KMS-11 (cell line): ENCODE results near the gene CDC42EP2.

Experiments used
- H2AFZ ChIP-seq: fragments of 200-600 bp; sonication (generic); 2 replicates; pipeline ENCODE4 v1.6.1; 2016; ENCODE audit warnings: antibody characterized with exemption, mixed run types, low read depth
- H3K27ac ChIP-seq: fragments of 200-600 bp; sonication (generic); 2 replicates; pipeline ENCODE4 v1.6.1; 2016; ENCODE audit warnings: mild to moderate bottlenecking, mixed run types
- H3K27me3 ChIP-seq: fragments of 200-600 bp; sonication (generic); 2 replicates; pipeline ENCODE4 v1.6.1; 2017; ENCODE audit warnings: mild to moderate bottlenecking, low read depth, mixed run types, moderate library complexity; ENCODE audit not compliant: insufficient read depth
- H3K36me3 ChIP-seq: fragments of 200-600 bp; sonication (generic); 2 replicates; pipeline ENCODE4 v1.6.1; 2017; ENCODE audit warnings: mild to moderate bottlenecking, mixed run types; ENCODE audit not compliant: insufficient read depth
- H3K4me1 ChIP-seq: fragments of 200-600 bp; sonication (generic); 2 replicates; pipeline ENCODE4 v1.6.1; 2016; ENCODE audit warnings: mild to moderate bottlenecking, low read depth, mixed run types; ENCODE audit not compliant: poor library complexity, severe bottlenecking
- H3K4me2 ChIP-seq: fragments of 200-600 bp; sonication (generic); 2 replicates; pipeline ENCODE4 v1.7.0; 2016; ENCODE audit warnings: mild to moderate bottlenecking, mixed run types
- H3K4me3 ChIP-seq: fragments of 200-600 bp; sonication (generic); IDR thresholded peaks from 2 replicates; pipeline ENCODE4 v1.6.1; 2017; ENCODE audit warnings: low read depth, low read length, mixed read lengths; ENCODE audit not compliant: insufficient read depth
- H3K79me2 ChIP-seq: fragments of 200-600 bp; sonication (generic); 2 replicates; pipeline ENCODE4 v1.6.1; 2016; ENCODE audit warnings: low read depth, mixed run types; ENCODE audit not compliant: insufficient read depth
- H3K9ac ChIP-seq: fragments of 200-600 bp; sonication (generic); 2 replicates; pipeline ENCODE4 v1.6.1; 2016; ENCODE audit warnings: mild to moderate bottlenecking, mixed run types
- H4K20me1 ChIP-seq: fragments of 200-600 bp; sonication (generic); 2 replicates; pipeline ENCODE4 v1.6.1; 2016; ENCODE audit warnings: mild to moderate bottlenecking, mixed run types; ENCODE audit not compliant: insufficient read depth
- TF ChIP-seq, protein P1 (sequence below): fragments of 200-600 bp; sonication (generic); conservative IDR thresholded peaks from 2 replicates; pipeline ENCODE4 v1.6.1; 2017; ENCODE audit warnings: low read depth, mild to moderate bottlenecking, antibody characterized with exemption, low read length, moderate library complexity, mixed read lengths

CDC42EP2 gene

GRCh38 chr11:65308281-65308891, 6.3 kb upstream of the CDC42EP2 start:
- no peak overlapping the region for H3K9ac ChIP-seq
- H3K4me3 ChIP-seq: no peak overlapping the region
- TF ChIP-seq, protein P1, sequence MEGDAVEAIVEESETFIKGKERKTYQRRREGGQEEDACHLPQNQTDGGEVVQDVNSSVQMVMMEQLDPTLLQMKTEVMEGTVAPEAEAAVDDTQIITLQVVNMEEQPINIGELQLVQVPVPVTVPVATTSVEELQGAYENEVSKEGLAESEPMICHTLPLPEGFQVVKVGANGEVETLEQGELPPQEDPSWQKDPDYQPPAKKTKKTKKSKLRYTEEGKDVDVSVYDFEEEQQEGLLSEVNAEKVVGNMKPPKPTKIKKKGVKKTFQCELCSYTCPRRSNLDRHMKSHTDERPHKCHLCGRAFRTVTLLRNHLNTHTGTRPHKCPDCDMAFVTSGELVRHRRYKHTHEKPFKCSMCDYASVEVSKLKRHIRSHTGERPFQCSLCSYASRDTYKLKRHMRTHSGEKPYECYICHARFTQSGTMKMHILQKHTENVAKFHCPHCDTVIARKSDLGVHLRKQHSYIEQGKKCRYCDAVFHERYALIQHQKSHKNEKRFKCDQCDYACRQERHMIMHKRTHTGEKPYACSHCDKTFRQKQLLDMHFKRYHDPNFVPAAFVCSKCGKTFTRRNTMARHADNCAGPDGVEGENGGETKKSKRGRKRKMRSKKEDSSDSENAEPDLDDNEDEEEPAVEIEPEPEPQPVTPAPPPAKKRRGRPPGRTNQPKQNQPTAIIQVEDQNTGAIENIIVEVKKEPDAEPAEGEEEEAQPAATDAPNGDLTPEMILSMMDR: no peak
- H3K4me1 ChIP-seq: peaks cover 10% of the 10 kb centered on the region
- H2AFZ ChIP-seq: no peak overlapping the region
- H3K27me3 ChIP-seq: peaks cover under 1% of the 10 kb centered on the region; the same call in 1 of the 2 replicates
- H3K27ac ChIP-seq: no peak overlapping the region
- no peak overlapping the region for H3K4me2 ChIP-seq
- no peaks in the 10 kb centered on the region for H3K79me2 ChIP-seq
- no peaks in the 10 kb centered on the region for H3K36me3 ChIP-seq
- no peaks in the 10 kb centered on the region for H4K20me1 ChIP-seq

DNA sequence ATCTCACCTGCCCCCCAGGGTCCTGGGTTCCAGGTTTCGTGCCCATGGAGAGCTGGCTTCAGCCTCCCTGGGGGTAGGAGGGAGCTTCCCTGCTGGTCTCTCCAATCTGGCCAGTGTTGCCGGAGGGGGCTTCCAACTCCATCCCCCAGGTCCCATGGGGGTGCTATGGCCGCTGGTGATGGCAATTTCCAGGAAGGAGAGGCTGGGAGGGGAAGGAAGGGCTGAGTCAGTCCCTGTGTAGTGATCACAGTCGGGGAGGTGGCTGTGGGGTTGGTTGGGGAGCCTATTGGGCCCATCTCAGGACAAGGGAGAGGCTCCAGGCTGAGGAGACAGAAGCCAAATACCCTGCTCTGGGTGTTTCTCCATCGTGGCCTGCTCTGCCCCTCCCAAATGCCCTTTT, 5.7 kb upstream of the CDC42EP2 start:
- H3K4me2 ChIP-seq: no peak overlapping the region
- no peaks in the 10 kb centered on the region for H3K36me3 ChIP-seq
- H3K79me2 ChIP-seq: no peaks in the 10 kb centered on the region
- H2AFZ ChIP-seq: no peak overlapping the region
- peaks cover 10% of the 10 kb centered on the region for H3K4me1 ChIP-seq
- H3K4me3 ChIP-seq: no peak overlapping the region
- H3K27me3 ChIP-seq: peaks cover 4% of the 10 kb centered on the region; the same call in 1 of the 2 replicates
- no peak overlapping the region for H3K27ac ChIP-seq
- no peak overlapping the region for H3K9ac ChIP-seq
- no peaks in the 10 kb centered on the region for H4K20me1 ChIP-seq
- TF ChIP-seq, protein P1: no peak

DNA sequence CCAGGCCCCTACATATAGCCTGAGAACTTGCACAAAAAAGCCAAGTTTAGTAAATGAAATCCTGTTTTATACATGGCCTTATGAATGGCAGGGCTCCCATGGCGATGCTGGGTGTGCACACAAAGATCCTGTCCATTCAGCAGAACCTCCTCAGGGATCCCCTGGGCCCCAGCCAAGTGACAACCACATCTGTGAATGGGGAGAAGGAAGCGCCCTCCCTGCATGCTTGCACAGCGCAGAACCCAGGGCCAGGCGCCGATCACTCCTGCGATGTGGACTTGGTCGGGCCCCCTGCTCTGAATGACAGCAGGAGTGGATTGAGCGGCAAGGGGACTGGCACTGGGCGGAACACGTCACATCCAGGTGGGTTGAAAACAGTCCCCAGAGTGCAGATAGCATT, 4.5 kb upstream of the CDC42EP2 start:
- no peak overlapping the region for H2AFZ ChIP-seq
- H3K4me3 ChIP-seq: no peak overlapping the region
- TF ChIP-seq, protein P1: no peak
- H3K9ac ChIP-seq: no peak overlapping the region
- no peaks in the 10 kb centered on the region for H3K79me2 ChIP-seq
- peaks cover 4% of the 10 kb centered on the region; the same call in 1 of the 2 replicates for H3K27me3 ChIP-seq
- no peaks in the 10 kb centered on the region for H3K36me3 ChIP-seq
- H3K4me1 ChIP-seq: peaks cover 10% of the 10 kb centered on the region
- no peaks in the 10 kb centered on the region for H4K20me1 ChIP-seq
- no peak overlapping the region for H3K4me2 ChIP-seq
- H3K27ac ChIP-seq: no peak overlapping the region

DNA sequence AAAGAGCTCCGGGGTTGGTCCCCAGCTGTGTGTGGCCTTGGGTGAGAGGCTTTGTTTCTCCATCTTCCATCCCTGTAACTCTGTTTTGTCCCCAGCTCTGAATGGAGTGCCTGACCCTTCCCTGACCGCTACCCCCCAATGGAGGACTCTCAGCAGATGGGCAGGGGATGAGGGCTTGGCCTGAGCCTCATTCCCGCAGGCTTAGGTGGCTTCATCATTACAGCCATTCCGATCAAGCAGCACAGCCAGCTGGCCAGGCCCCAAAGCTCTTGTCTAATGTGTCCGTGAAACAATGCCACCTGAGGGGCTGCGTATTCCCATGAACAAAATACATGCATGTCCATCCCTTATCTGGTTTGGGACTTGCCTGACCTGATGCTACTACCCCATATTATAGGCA, 3.9 kb upstream of the CDC42EP2 start:
- Histone ChIP-seq H3K4me3 (no peak overlapping the region), H4K20me1 (no peaks in the 10 kb centered on the region), H3K9ac (no peak overlapping the region), H3K79me2 (no peaks in the 10 kb centered on the region), H2AFZ (no peak overlapping the region), H3K27ac (no peak overlapping the region), H3K4me2 (no peak overlapping the region), H3K4me1 (peaks cover 10% of the 10 kb centered on the region), H3K27me3 (peaks cover 4% of the 10 kb centered on the region; the same call in 1 of the 2 replicates), H3K36me3 (no peaks in the 10 kb centered on the region)
- TF ChIP-seq, protein P1: no peak
